22Rv1 (cell line): ENCODE results near the gene PRKAR1B.
"Not testable (repeated sequence)": the region's sequence is repeated elsewhere in the genome, so short reads cannot be mapped to it uniquely, and the experiment has no call there.

Experiments used
- ZFX ChIP-seq: fragments of 450-650 bp; IDR thresholded peaks from 2 replicates; pipeline ENCODE4 v1.6.1; 2017; ENCODE audit warnings: antibody characterized with exemption, borderline replicate concordance
- TF ChIP-seq, protein P1 (sequence below): fragments of 450-650 bp; IDR thresholded peaks from 2 replicates; pipeline ENCODE4 v1.5.1; 2017; ENCODE audit warnings: mild to moderate bottlenecking

GRCh38 chr7:752256-752655, 25.2 kb upstream of the PRKAR1B start:
- TF ChIP-seq, protein P1, sequence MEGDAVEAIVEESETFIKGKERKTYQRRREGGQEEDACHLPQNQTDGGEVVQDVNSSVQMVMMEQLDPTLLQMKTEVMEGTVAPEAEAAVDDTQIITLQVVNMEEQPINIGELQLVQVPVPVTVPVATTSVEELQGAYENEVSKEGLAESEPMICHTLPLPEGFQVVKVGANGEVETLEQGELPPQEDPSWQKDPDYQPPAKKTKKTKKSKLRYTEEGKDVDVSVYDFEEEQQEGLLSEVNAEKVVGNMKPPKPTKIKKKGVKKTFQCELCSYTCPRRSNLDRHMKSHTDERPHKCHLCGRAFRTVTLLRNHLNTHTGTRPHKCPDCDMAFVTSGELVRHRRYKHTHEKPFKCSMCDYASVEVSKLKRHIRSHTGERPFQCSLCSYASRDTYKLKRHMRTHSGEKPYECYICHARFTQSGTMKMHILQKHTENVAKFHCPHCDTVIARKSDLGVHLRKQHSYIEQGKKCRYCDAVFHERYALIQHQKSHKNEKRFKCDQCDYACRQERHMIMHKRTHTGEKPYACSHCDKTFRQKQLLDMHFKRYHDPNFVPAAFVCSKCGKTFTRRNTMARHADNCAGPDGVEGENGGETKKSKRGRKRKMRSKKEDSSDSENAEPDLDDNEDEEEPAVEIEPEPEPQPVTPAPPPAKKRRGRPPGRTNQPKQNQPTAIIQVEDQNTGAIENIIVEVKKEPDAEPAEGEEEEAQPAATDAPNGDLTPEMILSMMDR, result not testable (repeated sequence)
- TF ChIP-seq ZFX, result not testable (repeated sequence)
